ENCODE data around the gene CHID1. TPM values are rescaled to one million over a fixed set of nuclear protein-coding genes. Genes with fewer than 3 reads are reported as not detected.

CHID1 gene
- total and polyA plus RNA-seq, 9 of the 15 experiments (the other 6 are each of a cell fraction or from before 2014, with no cell fraction given): 15.1 to 108 (median 39.8) TPM

GRCh38 chr11:933142-933851, 22.7 kb upstream of the CHID1 start (continued):
- TF ChIP-seq ZBTB40 (IDR thresholded peaks at IDR 0.05) (no peak), ZBTB40 (CRISPR knock-in tag; IDR thresholded peaks at IDR 0.05) (no peak), DPF2 (IDR thresholded peaks at IDR 0.05) (no peak), CREB1 (IDR thresholded peaks at IDR 0.05) (no peak), CREB1 (CRISPR knock-in tag; IDR thresholded peaks at IDR 0.05) (no peak), MTA3 (IDR thresholded peaks at IDR 0.05; ENCODE audit: borderline replicate concordance) (no peak), NFRKB (IDR thresholded peaks at IDR 0.05; ENCODE audit: low read depth) (no peak)
